Hepatocyte (in vitro differentiated cells): Measurements from ENCODE around the gene SNX1. TPM values are rescaled to one million over a fixed set of nuclear protein-coding genes. Genes with fewer than 3 reads are reported as not detected.

Source experiments
- DNase-seq: peaks from one replicate; pipeline ENCODE4 v3.0.0-alpha.2; 2016; ENCODE audit warnings: low spot score
- H2AFZ ChIP-seq: fragments of 200-600 bp; sonication (generic); 2 replicates; pipeline ENCODE4 v1.6.0; 2016; ENCODE audit warnings: antibody characterized with exemption, mild to moderate bottlenecking
- H3K27ac ChIP-seq: fragments of 200-600 bp; sonication (generic); 2 replicates; pipeline ENCODE4 v1.5.1; 2016; ENCODE audit warnings: mild to moderate bottlenecking
- H3K27me3 ChIP-seq: fragments of 200-600 bp; sonication (generic); 2 replicates; pipeline ENCODE4 v1.6.1; 2016
- H3K36me3 ChIP-seq: fragments of 200-600 bp; sonication (generic); replicated peaks from 2 replicates; pipeline ENCODE4 v1.5.1; 2016; ENCODE audit warnings: low read depth; ENCODE audit not compliant: insufficient read depth
- H3K4me1 ChIP-seq: fragments of 200-600 bp; sonication (generic); 2 replicates; pipeline ENCODE4 v1.5.1; 2016; ENCODE audit warnings: mild to moderate bottlenecking, moderate library complexity; ENCODE audit not compliant: insufficient read depth
- H3K4me2 ChIP-seq: fragments of 200-600 bp; sonication (generic); 2 replicates; pipeline ENCODE4 v1.6.0; 2016
- H3K4me3 ChIP-seq: fragments of 200-600 bp; sonication (generic); 2 replicates; pipeline ENCODE4 v1.5.1; 2016; ENCODE audit warnings: mild to moderate bottlenecking
- H3K79me2 ChIP-seq: fragments of 200-600 bp; sonication (generic); 2 replicates; pipeline ENCODE4 v1.6.0; 2017; ENCODE audit warnings: mild to moderate bottlenecking
- H3K9me2 ChIP-seq: fragments of 200-600 bp; sonication (generic); replicated peaks from 2 replicates; pipeline ENCODE4 v1.6.0; 2017; ENCODE audit warnings: mild to moderate bottlenecking; ENCODE audit not compliant: insufficient read depth
- H3K9me3 ChIP-seq: fragments of 200-600 bp; sonication (generic); 2 replicates; pipeline ENCODE4 v1.5.1; 2016; ENCODE audit warnings: low read depth, mild to moderate bottlenecking
- H4K20me1 ChIP-seq: fragments of 200-600 bp; sonication (generic); 2 replicates; pipeline ENCODE4 v1.6.0; 2016; ENCODE audit warnings: mild to moderate bottlenecking; ENCODE audit not compliant: insufficient read depth, poor library complexity, severe bottlenecking
- EZH2 ChIP-seq: fragments of 200-600 bp; sonication (generic); IDR thresholded peaks from 2 replicates; pipeline ENCODE4 v1.6.1; 2016; ENCODE audit warnings: antibody characterized with exemption, mild to moderate bottlenecking, borderline replicate concordance
- EZH2phosphoT487 ChIP-seq: fragments of 200-600 bp; sonication (generic); IDR thresholded peaks from one replicate; pipeline ENCODE4 v1.6.1; 2018; ENCODE audit warnings: antibody characterized with exemption, mild to moderate bottlenecking, low read depth, moderate library complexity; ENCODE audit not compliant: unreplicated experiment, severe bottlenecking
- WGBS: methylation state at CpG from one replicate; pipeline ENCODE4 v1.1.6; 2016; ENCODE audit warnings: low lambda C conversion rate; ENCODE audit errors: missing lambda C conversion rate; 5-methylcytosine and 5-hydroxymethylcytosine counted together
- polyA plus RNA-seq: library from polyadenylated mRNA; unstranded; fragments of >200 nt; fragmentation: Nextera tagmentation; extraction: Ambion mirVana; gene quantifications from 2 replicates; pipeline ENCODE4 v1.2.1, GENCODE V29; 2016
- total RNA-seq: library from RNA; depleted of rRNA; stranded (reverse); fragments of >200 nt; gene quantifications from 2 replicates; pipeline ENCODE4 v1.2.3, GENCODE V29; 2014
- TF ChIP-seq, protein P1 (sequence below): fragments of 200-600 bp; sonication (generic); IDR thresholded peaks from 2 replicates; pipeline ENCODE4 v1.5.1; 2016; ENCODE audit warnings: antibody characterized with exemption, mild to moderate bottlenecking; ENCODE audit not compliant: poor library complexity

The SNX1 gene
- total and polyA plus RNA-seq, 2 experiments from 2014 or later = 64.9 to 103 TPM

DNA sequence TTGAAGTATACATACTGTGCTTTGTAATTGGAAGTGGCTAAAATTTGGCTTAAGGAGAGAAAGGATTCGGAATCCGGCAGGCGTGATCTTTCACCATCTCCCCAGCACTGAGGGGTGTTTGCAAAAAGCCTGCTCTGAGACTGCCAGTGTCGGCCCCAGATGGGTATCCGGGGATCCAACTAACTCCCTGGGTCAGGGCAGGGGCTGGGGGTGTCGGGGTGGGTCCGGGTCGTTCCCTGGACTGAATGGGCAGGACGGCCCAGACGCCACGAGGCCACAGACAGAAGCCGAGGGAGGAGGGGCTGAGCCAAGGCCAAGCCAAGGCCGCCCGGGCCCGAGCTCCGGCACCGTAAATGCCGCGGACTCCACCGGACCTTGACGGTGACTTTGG is 66.7 kb downstream of the SNX1 start:
- Histone ChIP-seq H3K4me2 (peak overlapping the region; percentile 95), H3K4me3 (peak overlapping the region; percentile 96), H3K79me2 (peaks cover 32% of the 10 kb centered on the region), H3K4me1 (peaks cover 22% of the 10 kb centered on the region), H3K9me2 (no peaks in the 10 kb centered on the region), H3K27ac (peak overlapping the region; percentile 93), H2AFZ (peak overlapping the region; percentile 62), H3K9me3 (no peaks in the 10 kb centered on the region), H3K27me3 (no peaks in the 10 kb centered on the region), H3K36me3 (no peaks in the 10 kb centered on the region), H4K20me1 (peaks cover 38% of the 10 kb centered on the region)
- 1% methylated on average over 20 of the region's 21 CpGs for WGBS
- TF ChIP-seq EZH2phosphoT487 = no peak
- TF ChIP-seq, protein P1, sequence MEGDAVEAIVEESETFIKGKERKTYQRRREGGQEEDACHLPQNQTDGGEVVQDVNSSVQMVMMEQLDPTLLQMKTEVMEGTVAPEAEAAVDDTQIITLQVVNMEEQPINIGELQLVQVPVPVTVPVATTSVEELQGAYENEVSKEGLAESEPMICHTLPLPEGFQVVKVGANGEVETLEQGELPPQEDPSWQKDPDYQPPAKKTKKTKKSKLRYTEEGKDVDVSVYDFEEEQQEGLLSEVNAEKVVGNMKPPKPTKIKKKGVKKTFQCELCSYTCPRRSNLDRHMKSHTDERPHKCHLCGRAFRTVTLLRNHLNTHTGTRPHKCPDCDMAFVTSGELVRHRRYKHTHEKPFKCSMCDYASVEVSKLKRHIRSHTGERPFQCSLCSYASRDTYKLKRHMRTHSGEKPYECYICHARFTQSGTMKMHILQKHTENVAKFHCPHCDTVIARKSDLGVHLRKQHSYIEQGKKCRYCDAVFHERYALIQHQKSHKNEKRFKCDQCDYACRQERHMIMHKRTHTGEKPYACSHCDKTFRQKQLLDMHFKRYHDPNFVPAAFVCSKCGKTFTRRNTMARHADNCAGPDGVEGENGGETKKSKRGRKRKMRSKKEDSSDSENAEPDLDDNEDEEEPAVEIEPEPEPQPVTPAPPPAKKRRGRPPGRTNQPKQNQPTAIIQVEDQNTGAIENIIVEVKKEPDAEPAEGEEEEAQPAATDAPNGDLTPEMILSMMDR = no peak
- no peak for TF ChIP-seq EZH2
- DNase-seq = no peak

DNA sequence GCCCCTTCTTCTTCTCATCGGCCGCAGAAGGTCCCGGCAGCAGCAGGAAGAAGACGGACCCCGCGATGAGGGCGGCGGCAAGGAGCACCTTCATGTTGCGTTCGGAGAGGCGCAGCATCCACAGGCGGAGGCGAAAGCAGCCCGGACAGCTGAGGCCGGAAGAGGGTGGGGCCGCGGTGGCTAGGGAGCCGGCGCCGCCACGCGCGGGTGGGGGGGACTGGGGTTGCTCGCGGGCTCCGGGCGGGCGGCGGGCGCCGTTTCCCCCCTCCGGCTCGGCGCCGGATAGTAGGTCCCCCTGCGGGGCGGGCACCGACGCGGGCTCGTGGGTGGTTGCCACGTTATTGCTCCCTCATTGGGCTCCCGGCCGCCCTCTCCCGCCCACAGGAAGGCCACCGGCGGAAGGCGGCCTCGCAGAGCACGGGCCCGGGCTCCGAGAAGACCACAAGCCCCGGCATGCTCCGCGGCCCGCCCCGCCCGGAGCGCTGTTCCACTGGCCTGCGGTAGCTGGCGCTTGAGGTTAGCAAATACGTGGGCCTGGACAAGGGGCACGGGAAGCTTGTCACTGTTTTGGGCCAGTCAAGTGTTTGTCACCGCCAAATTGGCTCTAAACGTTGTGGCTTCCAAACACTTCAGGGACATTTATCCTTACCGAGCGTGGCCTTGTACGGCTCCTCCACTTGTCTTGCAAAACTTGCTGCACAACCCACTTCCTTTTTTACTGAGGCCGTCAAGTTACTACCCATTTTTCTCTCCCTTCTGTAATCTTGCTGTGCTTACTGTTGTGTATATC is 67.3 kb downstream of the SNX1 start, which contains the start of gene PPIB:
Gene PPIB, minus strand, starts transcription at position 154 of the 790 bp plus-strand sequence. Its CDS starts 36 bp downstream, at position 118.
- H3K4me3 ChIP-seq = peak within 1 kb of the TSS; percentile 96
- H3K27me3 ChIP-seq = no peaks in the 10 kb centered on the region
- H4K20me1 ChIP-seq = peaks cover 32% of the 10 kb centered on the region
- H3K36me3 ChIP-seq = no peaks in the 10 kb centered on the region
- peak within 1 kb of the TSS; percentile 95 for H3K4me2 ChIP-seq
- 1% methylated on average over 41 of the region's 69 CpGs for WGBS
- H3K9me2 ChIP-seq = no peaks in the 10 kb centered on the region
- peak within 1 kb of the TSS; percentile 90 for H2AFZ ChIP-seq
- DNase-seq = peak; percentile 99
- TF ChIP-seq EZH2phosphoT487 (no peak), EZH2 (no peak)
- TF ChIP-seq, protein P1 = peak; percentile 48
- H3K79me2 ChIP-seq = peaks cover 32% of the 10 kb centered on the region
- H3K9me3 ChIP-seq = no peaks in the 10 kb centered on the region
- H3K27ac ChIP-seq = peak within 1 kb of the TSS; percentile 93
- H3K4me1 ChIP-seq = peaks cover 22% of the 10 kb centered on the region

DNA sequence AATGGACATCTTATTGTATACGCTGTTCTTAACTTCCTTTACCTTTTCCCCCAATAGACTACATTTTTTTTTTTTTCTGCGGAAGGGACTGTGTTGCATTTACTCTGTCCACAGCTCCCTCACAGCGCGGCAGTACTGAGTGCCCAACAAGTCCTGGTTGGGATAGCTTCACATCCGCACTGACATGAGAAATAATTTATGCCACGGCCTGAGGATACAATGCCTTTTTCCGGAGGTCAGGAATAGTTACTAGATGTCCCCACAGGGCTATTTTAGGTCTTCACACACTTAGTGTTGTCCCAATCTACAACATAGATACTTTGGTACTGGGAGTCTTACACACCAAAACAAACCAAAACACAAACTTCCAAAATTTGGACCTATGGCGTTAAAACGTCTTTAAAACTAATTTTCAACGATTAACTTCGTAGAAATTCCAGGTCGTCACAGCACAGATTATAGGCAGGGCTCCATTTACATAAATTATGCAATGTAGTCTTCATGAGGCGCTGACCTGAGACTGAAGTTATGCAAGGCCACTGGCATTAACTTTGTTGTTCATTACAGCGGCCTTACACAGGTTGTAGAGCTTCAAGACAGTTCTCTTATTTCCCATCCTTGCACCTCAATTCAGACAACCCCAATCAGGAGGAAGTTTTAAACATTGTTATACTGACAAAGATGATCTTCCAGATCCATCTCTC is 68.0 kb downstream of the SNX1 start:
- Histone ChIP-seq H2AFZ (peak overlapping the region; percentile 90), H3K4me2 (peak overlapping the region; percentile 73), H3K9me2 (no peaks in the 10 kb centered on the region), H3K4me3 (peak overlapping the region; percentile 6), H3K27me3 (no peaks in the 10 kb centered on the region), H3K27ac (peak overlapping the region; percentile 85), H4K20me1 (peaks cover 25% of the 10 kb centered on the region), H3K4me1 (peaks cover 22% of the 10 kb centered on the region), H3K36me3 (no peaks in the 10 kb centered on the region), H3K9me3 (no peaks in the 10 kb centered on the region), H3K79me2 (peaks cover 32% of the 10 kb centered on the region)
- WGBS = 64% methylated on average over 14 of the region's 14 CpGs
- TF ChIP-seq EZH2 (no peak), EZH2phosphoT487 (no peak)
- TF ChIP-seq, protein P1 = no peak
- no peak for DNase-seq
